ENCODE measurements around the gene PLK3.

GRCh38 chr1:44847845-44848244 lies 47.7 kb downstream of the PLK3 start:
- TF ChIP-seq CTCF (optimal IDR thresholded peaks at IDR 0.05 in 1 of 3, IDR thresholded peaks at IDR 0.05 in 1 of 3, conservative IDR thresholded peaks at IDR 0.05 in 1 of 3; ENCODE audit: extremely low read depth in 1 of 3, insufficient read depth in 2 of 3, low read length in 3 of 3): no peak
- no peak for TF ChIP-seq EZH2 (IDR thresholded peaks at IDR 0.05; ENCODE audit: low read length)
